Keratinocyte (primary cell): ENCODE results near the gene RPS6KL1. TPM values are rescaled to one million over a fixed set of nuclear protein-coding genes. Genes with fewer than 3 reads are reported as not detected.

Experiments used
- DNase-seq: peaks from one replicate; pipeline ENCODE4 v3.0.0-alpha.2; 2011; ENCODE audit warnings: low read depth, missing footprints, low spot score
- FAIRE-seq: peaks from 2 replicates; lab custom pipeline; 2011; peaks lifted over from hg19 to GRCh38; lab: Jason Lieb, UNC
- H2AFZ ChIP-seq: 2 replicates; pipeline ENCODE4 v1.6.0; 2012; ENCODE audit warnings: low read length, control low read depth, inconsistent platforms; ENCODE audit not compliant: control insufficient read depth
- H3K27ac ChIP-seq: 2 replicates; pipeline ENCODE4 v1.5.1; 2011; ENCODE audit warnings: low read length; ENCODE audit not compliant: control insufficient read depth, insufficient read depth
- H3K27me3 ChIP-seq: 3 replicates; pipeline ENCODE4 v1.6.0; 2011; ENCODE audit warnings: low read length; ENCODE audit not compliant: control insufficient read depth, insufficient read depth; ENCODE audit errors: extremely low read depth
- H3K36me3 ChIP-seq, 2 experiments: 2 replicates in 1 of 2; 3 replicates in 1 of 2; pipeline ENCODE4 v1.5.1; 2011; ENCODE audit warnings: low read length in 2 of 2, mild to moderate bottlenecking in 1 of 2; ENCODE audit not compliant: control insufficient read depth in 2 of 2, insufficient read depth in 2 of 2; ENCODE audit errors: extremely low read depth in 1 of 2
- H3K4me1 ChIP-seq: 3 replicates; pipeline ENCODE4 v1.5.1; 2011; ENCODE audit warnings: low read length; ENCODE audit not compliant: control insufficient read depth, insufficient read depth; ENCODE audit errors: extremely low read depth
- H3K4me2 ChIP-seq: 3 replicates; pipeline ENCODE4 v1.6.0; 2011; ENCODE audit warnings: low read depth, low read length; ENCODE audit not compliant: control insufficient read depth, insufficient read depth; ENCODE audit errors: extremely low read depth
- H3K4me3 ChIP-seq, 3 experiments: fragments of 200-600 bp in 1 of 3; sonication (generic) in 1 of 3; 2 replicates in 2 of 3; 3 replicates in 1 of 3; pipeline ENCODE4 v1.5.1; 2011 to 2016; ENCODE audit warnings: low read length in 3 of 3, mild to moderate bottlenecking in 3 of 3, control low read depth in 2 of 3, inconsistent platforms in 1 of 3, low read depth in 1 of 3, mixed read lengths in 1 of 3, mixed run types in 1 of 3, moderate library complexity in 1 of 3; ENCODE audit not compliant: control insufficient read depth in 2 of 3, insufficient read depth in 2 of 3; ENCODE audit errors: extremely low read depth in 1 of 3
- H3K79me2 ChIP-seq: 2 replicates; pipeline ENCODE4 v1.6.0; 2012; ENCODE audit warnings: low read length; ENCODE audit not compliant: control insufficient read depth, insufficient read depth
- H3K9ac ChIP-seq: 3 replicates; pipeline ENCODE4 v1.6.0; 2011; ENCODE audit warnings: low read length; ENCODE audit not compliant: control insufficient read depth, insufficient read depth; ENCODE audit errors: extremely low read depth
- H3K9me1 ChIP-seq: 3 replicates; pipeline ENCODE4 v1.6.0; 2011; ENCODE audit warnings: low read length; ENCODE audit not compliant: control insufficient read depth, insufficient read depth; ENCODE audit errors: extremely low read depth
- H3K9me3 ChIP-seq: 2 replicates; pipeline ENCODE4 v1.5.1; 2012; ENCODE audit warnings: low read depth, low read length; ENCODE audit not compliant: control insufficient read depth
- H4K20me1 ChIP-seq: 3 replicates; pipeline ENCODE4 v1.6.0; 2011; ENCODE audit warnings: low read length; ENCODE audit not compliant: control insufficient read depth, insufficient read depth; ENCODE audit errors: extremely low read depth
- EZH2 ChIP-seq: IDR thresholded peaks from one replicate; pipeline ENCODE4 v1.6.1; 2012; ENCODE audit warnings: inconsistent platforms, mild to moderate bottlenecking, low read length, moderate library complexity
- dilution Hi-C: fragments of 300-500 bp; cut with MboI; formaldehyde crosslinking; loops from one replicate; pipeline ENCODE4 v1.7.0; 2020; ENCODE audit warnings: low sequenced_read_pairs; ENCODE audit not compliant: extremely low pct_ligation_motif_present
- polyA plus RNA-seq, 5 experiments: library from polyadenylated mRNA; depleted of rRNA in 3 of 5; stranded (reverse) in 3 of 5; stranded (forward) in 1 of 5; unstranded in 1 of 5; fragments of >200 nt; gene quantifications; 1 replicate in 1 of 5; 2 replicates in 3 of 5; 3 replicates in 1 of 5; pipeline versions ENCODE4 v1.2.1 to v1.2.3, GENCODE V29; 2011 to 2012; ENCODE audit warnings: missing spikeins in 2 of 5, low read depth in 1 of 5, low replicate concordance in 1 of 5
- TF ChIP-seq, protein P1 (sequence below), 3 experiments: IDR thresholded peaks in 1 of 3; conservative IDR thresholded peaks in 1 of 3; optimal IDR thresholded peaks in 1 of 3; 2 replicates in 2 of 3; 3 replicates in 1 of 3; pipeline versions ENCODE3 to v1.5.1; 2011; ENCODE audit warnings: low read length in 3 of 3, mild to moderate bottlenecking in 3 of 3, moderate library complexity in 2 of 3, control low read depth in 1 of 3, inconsistent platforms in 1 of 3; ENCODE audit not compliant: insufficient read depth in 2 of 3; ENCODE audit errors: extremely low read depth in 1 of 3

Gene RPS6KL1
- polyA plus RNA-seq, 1 donor (not counting 4 experiments of a cell fraction or from before 2014, with no cell fraction given): 0.69 TPM

DNA sequence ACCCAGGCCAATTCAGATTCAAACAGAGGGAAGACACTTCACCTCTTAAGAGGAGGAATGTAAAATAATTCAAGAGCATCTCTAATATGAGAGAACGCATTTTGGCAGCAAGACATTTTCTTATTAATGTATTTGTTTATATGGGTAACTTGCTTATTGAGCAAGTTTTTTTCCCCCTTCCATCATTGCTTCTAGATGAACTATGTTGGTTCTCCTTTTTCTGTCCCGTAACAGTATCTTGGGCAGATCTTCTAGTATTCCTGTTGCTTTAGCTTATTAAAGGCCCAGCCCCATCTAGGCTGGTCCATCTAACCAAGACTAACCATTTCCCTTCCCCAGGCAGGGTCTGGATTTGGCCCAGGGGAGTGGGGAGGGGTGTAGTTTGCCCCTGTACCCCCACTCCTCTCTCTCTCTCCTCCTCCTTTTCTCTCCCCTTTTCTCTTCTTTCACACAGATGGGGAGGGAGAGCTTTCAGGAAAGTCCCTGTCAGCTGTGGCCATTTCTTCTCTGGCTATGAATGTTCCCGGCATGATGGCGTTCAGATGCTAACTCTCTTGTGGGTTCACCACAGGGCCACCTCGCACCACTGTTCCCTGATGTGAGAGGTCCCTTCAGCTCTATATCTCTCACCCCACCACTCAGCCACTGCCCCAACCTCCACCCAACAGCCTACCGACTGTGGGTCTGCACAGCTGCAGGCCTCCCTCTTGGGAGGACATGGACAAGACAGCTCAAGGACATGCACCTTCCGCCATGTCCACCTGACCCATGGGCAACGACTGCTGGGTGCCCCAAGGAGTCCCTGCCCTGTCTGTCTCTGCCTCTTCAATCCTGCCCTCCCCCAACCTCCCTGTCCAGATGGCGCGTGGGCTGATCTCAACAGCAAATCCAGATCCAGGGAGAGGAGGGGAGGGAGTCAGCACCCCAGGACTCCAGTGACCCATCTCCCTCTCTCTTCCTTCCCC, 15.8 kb upstream of the RPS6KL1 start:
- no peak for FAIRE-seq
- Histone ChIP-seq H3K9me3 (no peaks in the 10 kb centered on the region), H3K4me1 (peaks cover 23% of the 10 kb centered on the region), H3K27ac (no peak overlapping the region), H3K9ac (no peak overlapping the region), H3K79me2 (no peaks in the 10 kb centered on the region), H3K4me2 (no peak overlapping the region), H3K4me3 (no peak overlapping the region), H4K20me1 (no peaks in the 10 kb centered on the region), H3K27me3 (no peaks in the 10 kb centered on the region), H2AFZ (no peak overlapping the region), H3K9me1 (no peaks in the 10 kb centered on the region), H3K36me3 (peaks cover 4 to 7% of the 10 kb centered on the region in 2 experiments)
- TF ChIP-seq EZH2: no peak
- TF ChIP-seq, protein P1, sequence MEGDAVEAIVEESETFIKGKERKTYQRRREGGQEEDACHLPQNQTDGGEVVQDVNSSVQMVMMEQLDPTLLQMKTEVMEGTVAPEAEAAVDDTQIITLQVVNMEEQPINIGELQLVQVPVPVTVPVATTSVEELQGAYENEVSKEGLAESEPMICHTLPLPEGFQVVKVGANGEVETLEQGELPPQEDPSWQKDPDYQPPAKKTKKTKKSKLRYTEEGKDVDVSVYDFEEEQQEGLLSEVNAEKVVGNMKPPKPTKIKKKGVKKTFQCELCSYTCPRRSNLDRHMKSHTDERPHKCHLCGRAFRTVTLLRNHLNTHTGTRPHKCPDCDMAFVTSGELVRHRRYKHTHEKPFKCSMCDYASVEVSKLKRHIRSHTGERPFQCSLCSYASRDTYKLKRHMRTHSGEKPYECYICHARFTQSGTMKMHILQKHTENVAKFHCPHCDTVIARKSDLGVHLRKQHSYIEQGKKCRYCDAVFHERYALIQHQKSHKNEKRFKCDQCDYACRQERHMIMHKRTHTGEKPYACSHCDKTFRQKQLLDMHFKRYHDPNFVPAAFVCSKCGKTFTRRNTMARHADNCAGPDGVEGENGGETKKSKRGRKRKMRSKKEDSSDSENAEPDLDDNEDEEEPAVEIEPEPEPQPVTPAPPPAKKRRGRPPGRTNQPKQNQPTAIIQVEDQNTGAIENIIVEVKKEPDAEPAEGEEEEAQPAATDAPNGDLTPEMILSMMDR (optimal IDR thresholded peaks at IDR 0.05 in 1 of 3, IDR thresholded peaks at IDR 0.05 in 1 of 3, conservative IDR thresholded peaks at IDR 0.05 in 1 of 3; ENCODE audit: extremely low read depth in 1 of 3, insufficient read depth in 2 of 3, low read length in 3 of 3): no peak
- DNase-seq: no peak
- dilution Hi-C loops: no loop called here

DNA sequence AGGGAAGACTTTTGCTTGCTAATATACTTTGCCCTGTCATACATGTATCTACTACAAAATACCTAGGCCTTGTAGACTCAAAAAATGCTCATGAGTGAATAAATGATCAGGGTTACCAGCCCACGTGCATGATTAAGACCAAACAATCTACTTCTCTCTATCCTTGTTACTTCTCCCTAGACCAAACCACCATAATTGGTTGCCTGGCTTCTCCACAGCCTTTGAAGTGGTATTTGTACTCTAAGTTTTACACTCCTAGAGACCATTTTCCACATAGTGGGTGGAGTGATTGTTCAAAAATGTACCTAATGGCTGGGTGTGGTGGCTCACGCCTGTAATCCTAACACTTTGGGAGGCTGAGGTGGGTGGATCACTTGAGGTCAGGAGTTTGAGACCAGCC, 14.1 kb upstream of the RPS6KL1 start:
- Histone ChIP-seq H3K36me3 (peaks cover 2 to 3% of the 10 kb centered on the region in 2 experiments), H3K27me3 (no peaks in the 10 kb centered on the region), H3K9me1 (no peaks in the 10 kb centered on the region), H3K27ac (no peak overlapping the region), H3K4me1 (peaks cover 21% of the 10 kb centered on the region), H3K9me3 (no peaks in the 10 kb centered on the region), H3K4me3 (no peak overlapping the region), H3K79me2 (no peaks in the 10 kb centered on the region), H3K4me2 (no peak overlapping the region), H2AFZ (no peak overlapping the region), H4K20me1 (no peaks in the 10 kb centered on the region), H3K9ac (no peak overlapping the region)
- DNase-seq: no peak
- dilution Hi-C loops: no loop called here
- no peak for TF ChIP-seq EZH2
- TF ChIP-seq, protein P1 (optimal IDR thresholded peaks at IDR 0.05 in 1 of 3, IDR thresholded peaks at IDR 0.05 in 1 of 3, conservative IDR thresholded peaks at IDR 0.05 in 1 of 3; ENCODE audit: extremely low read depth in 1 of 3, insufficient read depth in 2 of 3, low read length in 3 of 3): no peak
- no peak for FAIRE-seq
